Measurements from ENCODE around the gene ZBTB16. TPM values are rescaled to one million over a fixed set of nuclear protein-coding genes. Genes with fewer than 3 reads are reported as not detected.

ZBTB16 gene
- polyA plus RNA-seq, 1 experiment: not detected

- ChIA-PET CTCF (interaction anchor here (0.8 to 1.0 kb wide), 3 partner anchors 9 to 136 kb away, joined by 3 to 4 read pairs (median 3); no protein-coding TSS in a partner anchor), POLR2A (no interaction called here)
- TF ChIP-seq CTCF (IDR thresholded peaks at IDR 0.05; ENCODE audit: insufficient read depth, low read depth, low read length): no peak
- H3K36me3 ChIP-seq (ENCODE audit: control insufficient read depth, insufficient read depth, low read length): no peaks in the 10 kb centered on the region
- DNase-seq (ENCODE audit: low read depth): no peak
- peaks cover 47% of the 10 kb centered on the region for H3K27me3 ChIP-seq (ENCODE audit: control insufficient read depth, insufficient read depth, low read length)
- no peak overlapping the region for H3K4me3 ChIP-seq (ENCODE audit: low read depth, low read length)
Measured at GRCh38 chr11:114171257-114172054, 111.9 kb downstream of the ZBTB16 start.

- TF ChIP-seq CTCF (IDR thresholded peaks at IDR 0.05; ENCODE audit: insufficient read depth, low read depth, low read length): no peak
- POLR2A ChIA-PET: no interaction called here
- CTCF ChIA-PET: interaction anchor here (0.8 kb wide), 1 partner anchor 137 kb away, joined by 3 read pairs; no protein-coding TSS in a partner anchor
- Histone ChIP-seq H3K4me3 (ENCODE audit: low read depth, low read length) (no peak overlapping the region), H3K27me3 (ENCODE audit: control insufficient read depth, insufficient read depth, low read length) (peaks cover 48% of the 10 kb centered on the region), H3K36me3 (ENCODE audit: control insufficient read depth, insufficient read depth, low read length) (no peaks in the 10 kb centered on the region)
- DNase-seq (ENCODE audit: low read depth): no peak
Measured at GRCh38 chr11:114172055-114172861, 112.7 kb downstream of the ZBTB16 start.

GRCh38 chr11:114172871-114173444 lies 113.4 kb downstream of the ZBTB16 start:
- Histone ChIP-seq H3K27me3 (ENCODE audit: control insufficient read depth, insufficient read depth, low read length) (peaks cover 49% of the 10 kb centered on the region), H3K4me3 (ENCODE audit: low read depth, low read length) (no peak overlapping the region), H3K36me3 (ENCODE audit: control insufficient read depth, insufficient read depth, low read length) (no peaks in the 10 kb centered on the region)
- CTCF ChIA-PET: no interaction called here
- DNase-seq (ENCODE audit: low read depth): no peak
- POLR2A ChIA-PET: no interaction called here
- TF ChIP-seq CTCF (IDR thresholded peaks at IDR 0.05; ENCODE audit: insufficient read depth, low read depth, low read length): no peak

GRCh38 chr11:114173843-114174242 lies 114.3 kb downstream of the ZBTB16 start:
- CTCF ChIA-PET: interaction anchor here (1.6 kb wide), 1 partner anchor 10 kb away, joined by 3 read pairs; no protein-coding TSS in a partner anchor
- H3K36me3 ChIP-seq (ENCODE audit: control insufficient read depth, insufficient read depth, low read length): no peaks in the 10 kb centered on the region
- no peak for TF ChIP-seq CTCF (IDR thresholded peaks at IDR 0.05; ENCODE audit: insufficient read depth, low read depth, low read length)
- peaks cover 46% of the 10 kb centered on the region for H3K27me3 ChIP-seq (ENCODE audit: control insufficient read depth, insufficient read depth, low read length)
- POLR2A ChIA-PET: no interaction called here
- no peak overlapping the region for H3K4me3 ChIP-seq (ENCODE audit: low read depth, low read length)
- no peak for DNase-seq (ENCODE audit: low read depth)
